GM23248 (cell line): ENCODE measurements around the gene LCP2. TPM values are rescaled to one million over a fixed set of nuclear protein-coding genes. Genes with fewer than 3 reads are reported as not detected.

ENCODE experiments used
- DNase-seq: peaks from one replicate; pipeline ENCODE4 v3.0.0-alpha.2; 2015
- H2AFZ ChIP-seq: fragments of 200-600 bp; sonication (generic); 2 replicates; pipeline ENCODE4 v1.6.1; 2016; ENCODE audit warnings: antibody characterized with exemption
- H3F3A ChIP-seq: fragments of 200-600 bp; sonication (generic); 2 replicates; pipeline ENCODE4 v1.6.1; 2016; ENCODE audit warnings: mild to moderate bottlenecking, antibody characterized with exemption, mixed run types; ENCODE audit not compliant: insufficient read depth
- H3K27ac ChIP-seq: fragments of 200-600 bp; sonication (generic); 2 replicates; pipeline ENCODE4 v1.5.1; 2016; ENCODE audit warnings: mild to moderate bottlenecking
- H3K27me3 ChIP-seq: fragments of 200-600 bp; sonication (generic); replicated peaks from 2 replicates; pipeline ENCODE4 v1.6.1; 2016; ENCODE audit warnings: mild to moderate bottlenecking; ENCODE audit not compliant: insufficient read depth
- H3K36me3 ChIP-seq: fragments of 200-600 bp; sonication (generic); 2 replicates; pipeline ENCODE4 v1.6.1; 2016; ENCODE audit warnings: low read depth, mild to moderate bottlenecking
- H3K4me1 ChIP-seq: fragments of 200-600 bp; sonication (generic); 2 replicates; pipeline ENCODE4 v1.6.1; 2016; ENCODE audit warnings: mild to moderate bottlenecking; ENCODE audit not compliant: insufficient read depth
- H3K4me2 ChIP-seq: fragments of 200-600 bp; sonication (generic); one replicate; pipeline ENCODE4 v1.6.1; 2016; ENCODE audit warnings: mild to moderate bottlenecking; ENCODE audit not compliant: unreplicated experiment
- H3K4me3 ChIP-seq: fragments of 200-600 bp; sonication (generic); 2 replicates; pipeline ENCODE4 v1.5.1; 2016; ENCODE audit warnings: mild to moderate bottlenecking
- H3K79me2 ChIP-seq: fragments of 200-600 bp; sonication (generic); 2 replicates; pipeline ENCODE4 v1.6.1; 2016; ENCODE audit warnings: mild to moderate bottlenecking; ENCODE audit not compliant: insufficient read depth
- H3K9ac ChIP-seq: fragments of 200-600 bp; sonication (generic); 2 replicates; pipeline ENCODE4 v1.6.1; 2016; ENCODE audit warnings: mild to moderate bottlenecking
- H3K9me2 ChIP-seq: fragments of 200-600 bp; sonication (generic); 2 replicates; pipeline ENCODE4 v1.6.1; 2016; ENCODE audit warnings: mixed run types, mild to moderate bottlenecking, moderate library complexity; ENCODE audit not compliant: insufficient read depth
- H3K9me3 ChIP-seq: fragments of 200-600 bp; sonication (generic); one replicate; pipeline ENCODE4 v1.6.1; 2017; ENCODE audit warnings: low read depth
- H4K20me1 ChIP-seq: fragments of 200-600 bp; sonication (generic); 2 replicates; pipeline ENCODE4 v1.6.0; 2016; ENCODE audit not compliant: insufficient read depth
- EZH2 ChIP-seq: fragments of 200-600 bp; sonication (generic); IDR thresholded peaks from 2 replicates; pipeline ENCODE4 v1.6.1; 2018; ENCODE audit warnings: antibody characterized with exemption, mild to moderate bottlenecking; ENCODE audit not compliant: insufficient read depth, poor library complexity, severe bottlenecking
- EZH2phosphoT487 ChIP-seq: fragments of 200-600 bp; sonication (generic); IDR thresholded peaks from 2 replicates; pipeline ENCODE4 v1.6.1; 2018; ENCODE audit warnings: antibody characterized with exemption, moderate library complexity, mild to moderate bottlenecking, low read depth; ENCODE audit not compliant: insufficient read depth
- WGBS, 2 experiments: methylation state at CpG; one replicate each; pipeline ENCODE4 v1.1.6; 2015 to 2017; ENCODE audit warnings: low lambda C conversion rate in 2 of 2, low coverage in 1 of 2; ENCODE audit errors: missing lambda C conversion rate in 2 of 2; 5-methylcytosine and 5-hydroxymethylcytosine counted together
- in situ Hi-C: fragments of 300-500 bp; cut with MboI; formaldehyde crosslinking; loops from 2 replicates; pipeline ENCODE4 v1.15.0; 2020
- polyA plus RNA-seq: library from polyadenylated mRNA; unstranded; fragments of >200 nt; fragmentation: Nextera tagmentation; extraction: Ambion mirVana; gene quantifications from 2 replicates; pipeline ENCODE4 v1.2.1, GENCODE V29; 2016
- total RNA-seq: library from RNA; depleted of rRNA; stranded (reverse); fragments of >200 nt; shearing (Covaris generic); gene quantifications from 2 replicates; pipeline ENCODE4 v1.2.3, GENCODE V29; 2014

LCP2 gene
- total and polyA plus RNA-seq, 2 experiments from 2014 or later = not detected

GRCh38 chr5:170279459-170279817 lies 18.1 kb downstream of the LCP2 start:
- Histone ChIP-seq H3K27me3 (peaks cover 13% of the 10 kb centered on the region), H3K4me3 (no peak overlapping the region), H3K9me2 (no peaks in the 10 kb centered on the region), H3K4me2 (no peak overlapping the region), H3K9ac (no peak overlapping the region), H3K4me1 (no peaks in the 10 kb centered on the region), H4K20me1 (no peaks in the 10 kb centered on the region), H3K9me3 (no peaks in the 10 kb centered on the region), H2AFZ (no peak overlapping the region), H3F3A (no peaks in the 10 kb centered on the region), H3K36me3 (no peaks in the 10 kb centered on the region), H3K27ac (no peak overlapping the region), H3K79me2 (no peaks in the 10 kb centered on the region)
- in situ Hi-C loops = no loop called here
- TF ChIP-seq EZH2 (no peak), EZH2phosphoT487 (no peak)
- 83 to 85% methylated on average over 4 of the region's 4 CpGs for WGBS, 2 experiments
- DNase-seq = no peak

GRCh38 chr5:170278611-170279458 lies 18.7 kb downstream of the LCP2 start:
- in situ Hi-C loops = no loop called here

DNA sequence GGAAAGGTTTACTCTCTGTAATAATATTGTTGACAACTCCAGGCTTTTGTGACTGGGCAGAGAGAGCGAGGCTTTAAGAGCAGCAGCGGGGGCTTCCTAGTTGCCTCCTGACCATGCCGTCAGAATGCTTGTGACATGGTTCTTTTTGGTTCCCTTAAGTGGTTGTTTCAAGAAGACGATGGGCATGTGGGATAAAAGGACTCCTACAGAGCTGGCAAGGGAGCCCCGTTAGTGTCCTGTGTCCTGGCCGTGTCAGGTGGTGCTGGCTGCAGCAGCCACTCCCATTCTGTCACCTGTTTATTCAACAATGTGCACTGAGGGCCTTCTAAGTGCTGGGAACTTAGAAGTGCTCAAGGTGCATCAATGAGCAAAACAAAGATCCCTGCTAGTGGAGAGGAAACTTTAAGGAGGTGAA lies 19.7 kb downstream of the LCP2 start:
- no peak overlapping the region for H2AFZ ChIP-seq
- H3K9me3 ChIP-seq = no peaks in the 10 kb centered on the region
- TF ChIP-seq EZH2 (no peak), EZH2phosphoT487 (no peak)
- H3K36me3 ChIP-seq = no peaks in the 10 kb centered on the region
- WGBS, 2 experiments = 64 to 66% methylated on average over 6 of the region's 6 CpGs
- H3K4me2 ChIP-seq = no peak overlapping the region
- H3K4me1 ChIP-seq = no peaks in the 10 kb centered on the region
- no peak overlapping the region for H3K27ac ChIP-seq
- no peaks in the 10 kb centered on the region for H3F3A ChIP-seq
- H4K20me1 ChIP-seq = no peaks in the 10 kb centered on the region
- no peak for DNase-seq
- in situ Hi-C loops = no loop called here
- H3K27me3 ChIP-seq = peaks cover 10% of the 10 kb centered on the region
- no peak overlapping the region for H3K9ac ChIP-seq
- H3K9me2 ChIP-seq = no peaks in the 10 kb centered on the region
- no peaks in the 10 kb centered on the region for H3K79me2 ChIP-seq
- H3K4me3 ChIP-seq = no peak overlapping the region

More at GRCh38 chr5:170278611-170279458, 18.7 kb downstream of the LCP2 start:
- TF ChIP-seq EZH2phosphoT487 = no peak
- no peak for TF ChIP-seq EZH2
- H3K27me3 ChIP-seq = peaks cover 10% of the 10 kb centered on the region
- no peak overlapping the region for H2AFZ ChIP-seq
- no peaks in the 10 kb centered on the region for H3F3A ChIP-seq
- H3K4me3 ChIP-seq = no peak overlapping the region
- 56 to 68% methylated on average over 9 of the region's 9 CpGs for WGBS, 2 experiments
- no peaks in the 10 kb centered on the region for H4K20me1 ChIP-seq
- no peaks in the 10 kb centered on the region for H3K4me1 ChIP-seq
- DNase-seq = no peak
- no peaks in the 10 kb centered on the region for H3K9me2 ChIP-seq
- no peak overlapping the region for H3K4me2 ChIP-seq
- no peaks in the 10 kb centered on the region for H3K79me2 ChIP-seq
- H3K9me3 ChIP-seq = no peaks in the 10 kb centered on the region
- H3K27ac ChIP-seq = no peak overlapping the region
- H3K36me3 ChIP-seq = no peaks in the 10 kb centered on the region
- no peak overlapping the region for H3K9ac ChIP-seq

DNA sequence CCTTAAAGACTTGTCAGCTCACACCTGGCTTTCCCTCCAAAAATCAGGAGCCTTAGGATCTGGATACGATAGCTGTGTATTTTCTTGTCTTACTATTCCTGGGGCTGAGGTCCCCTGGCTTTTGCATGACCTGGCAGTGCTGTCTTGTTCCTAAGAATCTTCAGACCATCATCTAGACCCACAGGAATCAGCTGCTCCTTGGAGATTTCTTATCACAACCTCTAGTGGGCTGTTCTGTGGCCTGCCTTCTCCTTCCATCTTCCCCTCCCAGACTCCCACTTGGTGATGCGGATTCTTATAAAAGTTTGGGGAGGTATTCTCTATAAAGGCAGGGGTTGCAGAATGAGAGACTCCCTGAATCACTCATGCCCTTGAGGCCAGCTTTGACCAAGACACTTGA lies 21.4 kb downstream of the LCP2 start:
- H3K4me2 ChIP-seq = no peak overlapping the region
- no peaks in the 10 kb centered on the region for H3F3A ChIP-seq
- no peaks in the 10 kb centered on the region for H3K36me3 ChIP-seq
- no peaks in the 10 kb centered on the region for H3K79me2 ChIP-seq
- H4K20me1 ChIP-seq = no peaks in the 10 kb centered on the region
- no peaks in the 10 kb centered on the region; the same call in none of the 2 replicates for H3K27me3 ChIP-seq
- in situ Hi-C loops = no loop called here
- H3K9me3 ChIP-seq = no peaks in the 10 kb centered on the region
- H3K4me3 ChIP-seq = no peak overlapping the region
- H3K9me2 ChIP-seq = no peaks in the 10 kb centered on the region
- no peak for DNase-seq
- H2AFZ ChIP-seq = no peak overlapping the region
- no peak overlapping the region for H3K9ac ChIP-seq
- TF ChIP-seq EZH2phosphoT487 (no peak), EZH2 (no peak)
- H3K27ac ChIP-seq = no peak overlapping the region
- H3K4me1 ChIP-seq = no peaks in the 10 kb centered on the region
- 61 to 62% methylated on average over 2 of the region's 2 CpGs for WGBS, 2 experiments
